Sigmoid colon (tissue), 3 donors: ENCODE data around the gene FRMPD4.

Experiments used
- POLR2A ChIP-seq, 2 donors: fragments of 450-650 bp; IDR thresholded peaks; one replicate each; pipeline ENCODE4 v1.6.1; 2016; ENCODE audit warnings: antibody characterized with exemption in 2 of 2, mild to moderate bottlenecking in 2 of 2, moderate library complexity in 2 of 2
- TF ChIP-seq, protein P1 (sequence below), 4 experiments: fragments of 450-650 bp in 3 of 4; fragments of 200-600 bp in 1 of 4; IDR thresholded peaks; one replicate each; pipeline ENCODE4 v1.5.1; 2016 to 2019; ENCODE audit warnings: antibody characterized with exemption in 4 of 4, mild to moderate bottlenecking in 3 of 4, moderate library complexity in 2 of 4

DNA sequence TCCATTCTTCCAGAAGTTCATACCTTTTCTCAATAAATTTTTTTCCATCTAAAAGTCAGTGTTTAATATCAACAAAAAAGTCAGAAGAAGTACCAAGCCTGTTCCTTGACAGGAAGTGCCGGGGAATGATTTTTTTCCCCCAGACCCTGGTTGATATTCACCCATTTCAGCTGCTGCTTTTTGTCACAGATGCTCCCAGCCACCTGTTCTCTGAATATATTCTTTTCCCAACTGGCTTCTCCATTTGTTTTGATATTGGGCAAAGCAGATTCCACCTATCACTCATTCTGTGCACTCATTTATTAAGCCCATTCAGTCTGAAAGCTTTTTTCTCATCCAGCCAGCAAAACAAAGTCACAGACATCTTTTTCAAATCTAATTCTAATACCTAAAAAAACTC, 139.9 kb downstream of the FRMPD4 start:
- TF ChIP-seq, protein P1, sequence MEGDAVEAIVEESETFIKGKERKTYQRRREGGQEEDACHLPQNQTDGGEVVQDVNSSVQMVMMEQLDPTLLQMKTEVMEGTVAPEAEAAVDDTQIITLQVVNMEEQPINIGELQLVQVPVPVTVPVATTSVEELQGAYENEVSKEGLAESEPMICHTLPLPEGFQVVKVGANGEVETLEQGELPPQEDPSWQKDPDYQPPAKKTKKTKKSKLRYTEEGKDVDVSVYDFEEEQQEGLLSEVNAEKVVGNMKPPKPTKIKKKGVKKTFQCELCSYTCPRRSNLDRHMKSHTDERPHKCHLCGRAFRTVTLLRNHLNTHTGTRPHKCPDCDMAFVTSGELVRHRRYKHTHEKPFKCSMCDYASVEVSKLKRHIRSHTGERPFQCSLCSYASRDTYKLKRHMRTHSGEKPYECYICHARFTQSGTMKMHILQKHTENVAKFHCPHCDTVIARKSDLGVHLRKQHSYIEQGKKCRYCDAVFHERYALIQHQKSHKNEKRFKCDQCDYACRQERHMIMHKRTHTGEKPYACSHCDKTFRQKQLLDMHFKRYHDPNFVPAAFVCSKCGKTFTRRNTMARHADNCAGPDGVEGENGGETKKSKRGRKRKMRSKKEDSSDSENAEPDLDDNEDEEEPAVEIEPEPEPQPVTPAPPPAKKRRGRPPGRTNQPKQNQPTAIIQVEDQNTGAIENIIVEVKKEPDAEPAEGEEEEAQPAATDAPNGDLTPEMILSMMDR (IDR thresholded peaks at IDR 0.05), result no peak
- TF ChIP-seq POLR2A (IDR thresholded peaks at IDR 0.05), result no peak
